Stimulated activated CD4-positive, alpha-beta T cell treated with anti-CD3 and anti-CD28 coated beads, Interleukin-15, amount 100 ng/mL, for 24 hours (primary cell): ENCODE results near the gene HMGCL.
A peak's percentile ranks its signal among the peaks of the same experiment; 100 is the strongest.
"Not testable (repeated sequence)": the region's sequence is repeated elsewhere in the genome, so short reads cannot be mapped to it uniquely, and the experiment has no call there.

ENCODE experiments used
- DNase-seq: peaks from one replicate; pipeline ENCODE4 v3.0.0-alpha.2; 2020

Gene HMGCL

DNA sequence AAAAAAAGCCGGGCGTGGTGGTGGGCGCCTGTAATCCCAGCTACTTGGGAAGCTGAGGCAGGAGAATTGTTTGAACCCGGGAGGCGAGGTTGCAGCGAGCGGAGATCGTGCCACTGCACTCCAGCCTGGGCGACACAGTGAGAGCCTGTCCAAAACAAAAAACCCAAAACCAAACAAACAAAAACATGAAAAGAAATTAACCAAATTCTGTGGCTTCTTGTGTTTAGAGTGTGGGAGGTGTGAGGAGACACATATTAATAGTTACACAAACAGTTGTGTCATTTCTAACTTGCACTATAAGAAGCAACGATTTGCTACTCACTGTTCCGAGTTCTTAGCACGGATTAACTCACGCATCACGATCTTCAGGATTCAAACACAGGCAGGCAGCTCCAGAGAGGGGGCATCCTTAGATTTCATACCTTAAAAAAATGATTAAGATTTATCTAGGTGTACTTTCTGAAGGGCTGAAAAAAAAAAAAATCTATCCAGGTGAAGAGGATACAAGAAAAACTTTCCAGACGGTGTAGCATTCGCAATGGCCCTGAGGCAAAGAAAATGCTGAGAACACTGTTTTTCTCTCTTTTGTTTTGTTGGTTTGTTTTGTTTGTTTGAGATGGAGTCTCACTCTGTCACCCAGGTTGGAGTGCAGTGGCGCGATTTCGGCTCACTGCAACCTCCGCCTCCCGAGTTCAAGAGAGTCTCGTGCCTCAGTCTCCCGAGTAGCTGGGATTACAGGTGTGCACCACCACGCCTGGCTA is 713 bp upstream of the HMGCL start:
- no peak for DNase-seq

DNA sequence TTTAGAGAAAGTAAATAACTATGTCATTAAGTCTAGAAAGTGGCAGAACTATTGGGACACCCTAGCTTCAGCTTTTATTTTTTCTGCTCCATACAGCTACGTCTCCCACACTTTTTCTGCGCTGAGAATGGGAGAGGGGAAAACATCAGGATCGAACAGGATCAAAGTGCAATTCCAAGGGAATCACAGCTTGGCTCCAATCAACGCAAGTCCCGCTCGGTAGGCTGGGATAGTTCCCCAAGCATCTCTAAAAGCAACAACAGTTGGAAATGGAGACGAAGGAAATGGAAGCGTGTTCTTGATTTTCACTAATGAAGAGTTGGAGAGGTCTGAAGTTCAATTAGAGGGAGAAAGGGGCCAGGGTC is 536 bp downstream of the HMGCL start:
- DNase-seq = no peak

DNA sequence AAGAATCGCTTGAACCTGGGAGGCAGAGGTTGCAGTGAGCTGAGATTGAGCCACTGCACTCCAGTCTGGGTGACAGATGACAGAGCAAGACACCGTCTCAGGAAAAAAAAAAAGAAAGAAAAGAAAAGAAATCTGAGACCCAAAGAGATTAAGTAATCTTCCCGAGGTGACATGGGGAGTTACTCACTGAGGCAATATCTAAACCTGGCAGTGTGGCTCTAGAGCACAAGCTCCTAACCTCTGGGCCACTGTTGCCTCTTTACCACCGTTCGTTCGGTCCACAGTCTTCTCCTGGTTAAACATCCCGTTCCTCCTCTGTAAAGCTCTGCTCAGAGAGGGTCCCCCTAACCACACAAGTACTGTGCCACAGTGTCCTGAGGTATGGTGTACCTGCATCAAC is 1.5 kb downstream of the HMGCL start:
- no peak for DNase-seq

DNA sequence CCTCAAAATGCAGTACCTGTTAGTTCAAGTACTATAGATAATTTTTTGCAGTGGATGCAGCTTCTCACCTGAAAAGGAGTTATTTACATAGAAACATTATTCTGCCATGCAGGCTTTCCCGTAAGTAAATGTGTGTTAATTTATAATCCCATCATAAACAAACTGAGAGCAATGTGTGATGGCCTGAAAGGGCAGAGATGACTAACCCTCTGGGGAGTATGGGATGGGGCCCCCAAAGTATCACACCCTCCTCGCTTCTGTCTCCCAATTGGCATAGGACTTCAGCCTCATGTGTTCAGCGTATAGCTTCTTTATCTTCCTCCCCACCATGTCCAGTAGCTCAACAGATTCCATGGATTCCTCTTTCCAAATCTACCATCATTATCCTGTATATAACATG is 7.6 kb downstream of the HMGCL start:
- DNase-seq = no peak

DNA sequence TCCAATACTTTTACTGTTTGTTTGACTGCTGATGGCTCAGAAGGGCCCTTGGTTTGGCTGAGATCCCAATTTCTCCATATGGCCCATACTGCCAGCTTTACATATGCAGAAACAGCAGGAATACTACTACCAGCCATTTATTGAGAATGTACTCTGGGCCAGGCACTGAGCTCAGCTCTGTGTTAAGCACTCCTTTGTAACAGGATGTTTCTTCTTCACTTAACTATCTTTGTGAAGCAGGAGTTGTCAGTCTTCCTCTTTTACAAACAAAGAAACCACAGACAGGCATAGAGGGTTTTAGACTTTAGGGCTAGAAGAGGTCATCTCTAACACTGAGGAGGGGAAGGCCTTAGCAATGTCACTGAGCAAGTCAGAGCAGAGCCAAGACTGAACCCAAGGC is 8.3 kb downstream of the HMGCL start:
- no peak for DNase-seq

DNA sequence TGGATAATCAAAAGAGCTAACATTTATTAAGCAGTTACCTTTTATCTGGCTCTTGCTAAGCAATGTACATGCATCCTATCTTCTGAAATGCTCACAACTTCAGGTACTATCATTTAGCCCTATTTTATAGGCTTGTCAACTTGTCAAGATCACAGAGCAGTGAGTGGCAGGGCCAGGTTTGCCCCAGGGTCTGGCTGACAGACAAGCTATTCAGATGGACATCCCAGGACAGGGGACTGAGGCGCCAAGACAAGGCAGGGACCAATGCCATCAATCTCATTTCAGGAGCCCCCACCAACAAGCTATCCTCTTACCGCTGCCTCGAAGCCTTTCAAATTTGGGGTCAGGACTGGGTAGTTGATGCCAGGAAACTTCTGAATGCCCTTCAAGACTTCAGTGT is 8.9 kb downstream of the HMGCL start:
- DNase-seq = no peak

DNA sequence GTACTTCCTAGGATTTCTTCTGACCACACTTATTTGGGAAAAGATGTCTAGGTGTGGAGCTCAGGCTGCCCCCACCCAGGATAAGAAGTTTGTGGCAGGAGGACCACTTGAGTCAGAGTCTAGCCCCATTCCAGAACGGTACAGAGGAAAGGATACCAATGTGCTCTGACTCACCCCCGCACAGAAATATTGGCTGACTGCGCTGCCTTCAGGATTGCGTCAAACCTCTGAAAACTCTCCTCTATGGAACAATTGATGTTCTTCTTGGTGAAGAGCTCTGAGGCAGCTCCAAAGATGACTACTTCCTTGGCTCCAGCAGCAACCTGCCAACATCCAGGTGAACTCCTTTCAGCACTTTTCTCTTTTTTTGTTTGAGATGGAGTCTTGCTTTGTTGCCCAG is 11.2 kb downstream of the HMGCL start:
- DNase-seq = no peak

DNA sequence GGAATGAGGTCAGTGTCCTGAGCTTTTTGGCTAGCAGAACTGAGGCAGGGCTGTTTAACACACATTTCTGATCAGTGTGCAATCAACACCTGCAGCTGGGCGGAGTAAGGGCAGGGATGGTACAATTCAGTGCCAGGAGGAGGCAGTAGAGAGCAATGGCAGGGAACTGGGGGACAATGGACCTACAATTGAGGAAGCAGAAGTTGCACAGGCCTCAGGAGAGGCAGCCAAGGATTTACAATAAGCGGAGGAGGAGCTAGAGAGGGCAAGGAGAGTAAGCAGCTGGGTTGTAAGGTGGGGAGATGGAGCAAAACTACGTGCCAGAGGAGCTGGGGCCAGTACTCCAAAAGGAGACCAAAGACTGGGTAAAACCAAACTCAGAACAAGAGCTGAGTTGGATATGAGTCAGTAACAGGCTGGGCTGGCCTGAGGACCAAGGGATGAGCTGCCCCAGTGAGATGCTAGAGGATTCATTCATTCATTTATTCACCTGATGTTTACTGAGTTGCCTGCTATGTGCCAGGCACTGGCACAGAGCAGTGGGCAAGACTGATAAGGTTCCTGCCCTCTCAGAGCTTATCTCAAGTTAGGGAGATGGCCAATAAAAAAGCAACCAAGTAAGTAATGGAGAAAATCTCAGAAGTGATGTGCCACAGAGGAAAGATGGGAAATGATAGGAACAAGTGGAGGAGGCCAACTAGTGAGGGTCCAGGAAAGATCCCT is 14.2 kb downstream of the HMGCL start:
- peak; percentile 66 for DNase-seq

DNA sequence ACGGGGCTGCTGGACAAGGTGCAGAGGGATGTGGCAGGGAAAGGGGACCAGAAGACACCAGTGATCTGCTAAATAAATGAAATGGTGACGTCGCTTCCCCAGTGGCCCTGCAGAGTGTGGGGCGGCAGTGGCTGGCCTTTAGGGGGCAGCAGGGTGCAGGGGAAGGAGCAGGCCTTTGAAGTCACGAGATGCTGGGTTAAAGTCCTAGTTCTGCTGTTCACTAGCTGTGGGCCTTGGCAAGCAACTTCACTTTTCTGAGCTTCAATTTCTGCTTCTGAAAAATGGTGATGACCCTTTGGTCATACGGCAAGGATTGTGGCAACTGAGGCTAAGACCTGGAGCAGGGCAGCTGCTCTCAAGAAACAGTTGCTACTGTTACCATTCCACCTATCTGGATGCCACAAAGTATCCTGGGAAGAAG is 15.5 kb downstream of the HMGCL start:
- peak; percentile 88 for DNase-seq

DNA sequence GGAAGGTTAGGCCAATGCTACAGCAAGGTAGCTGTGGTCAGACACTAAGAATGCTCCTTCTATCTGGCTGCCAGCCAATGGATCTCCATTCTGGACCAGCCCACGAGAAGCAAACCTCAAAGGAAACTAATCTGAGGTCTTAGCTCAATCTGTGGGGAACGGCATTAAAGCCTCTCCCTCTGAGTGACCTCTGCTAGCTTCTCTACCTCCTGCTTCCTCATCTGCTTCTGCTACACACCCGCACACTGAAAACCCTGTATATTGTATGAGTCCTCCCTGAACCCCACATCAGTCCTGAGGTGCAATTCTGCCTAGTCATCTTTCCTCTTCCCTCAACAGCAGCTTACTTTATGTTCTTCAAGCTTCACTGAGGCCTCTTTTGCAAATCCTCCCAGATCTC is 17.8 kb downstream of the HMGCL start:
- no peak for DNase-seq

DNA sequence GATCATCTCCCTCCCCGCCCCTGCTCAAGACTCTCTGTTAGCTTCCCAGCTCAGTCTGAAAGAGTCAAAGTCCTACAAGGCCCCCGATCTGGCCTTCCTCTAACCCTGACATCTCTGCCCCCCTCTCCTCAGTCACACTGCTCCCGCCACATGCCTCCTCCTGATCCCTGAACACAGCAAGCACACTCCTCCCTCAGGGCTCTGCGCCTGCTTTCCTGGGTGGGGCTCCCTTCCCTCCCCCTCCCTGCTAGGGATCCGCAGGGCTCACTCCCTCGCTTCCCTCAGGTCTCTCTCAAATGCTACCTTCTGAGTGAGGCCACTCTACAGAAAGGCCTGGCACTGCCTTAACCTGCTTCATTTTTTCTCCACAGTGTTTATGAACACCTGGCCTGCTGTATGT is 18.9 kb downstream of the HMGCL start:
- DNase-seq = no peak

DNA sequence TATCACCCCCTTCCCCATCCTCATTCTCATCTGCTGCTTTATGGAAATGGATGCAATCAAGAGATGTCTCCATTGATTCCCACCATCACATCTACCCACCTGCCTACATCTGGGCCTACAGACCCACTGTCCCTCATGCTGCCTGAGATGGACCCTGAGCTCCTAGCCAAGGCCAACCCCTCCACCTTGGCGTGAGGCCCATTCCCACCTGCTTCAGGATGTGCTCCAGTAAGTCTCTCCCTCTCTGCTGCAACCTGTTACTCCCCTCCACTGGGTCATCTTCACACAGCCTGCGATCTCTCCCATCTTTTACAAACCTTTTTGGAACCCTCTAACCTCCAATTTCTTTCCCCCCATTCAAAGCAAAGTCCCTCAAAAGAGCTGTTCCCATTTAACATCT is 20.2 kb downstream of the HMGCL start:
- no peak for DNase-seq

DNA sequence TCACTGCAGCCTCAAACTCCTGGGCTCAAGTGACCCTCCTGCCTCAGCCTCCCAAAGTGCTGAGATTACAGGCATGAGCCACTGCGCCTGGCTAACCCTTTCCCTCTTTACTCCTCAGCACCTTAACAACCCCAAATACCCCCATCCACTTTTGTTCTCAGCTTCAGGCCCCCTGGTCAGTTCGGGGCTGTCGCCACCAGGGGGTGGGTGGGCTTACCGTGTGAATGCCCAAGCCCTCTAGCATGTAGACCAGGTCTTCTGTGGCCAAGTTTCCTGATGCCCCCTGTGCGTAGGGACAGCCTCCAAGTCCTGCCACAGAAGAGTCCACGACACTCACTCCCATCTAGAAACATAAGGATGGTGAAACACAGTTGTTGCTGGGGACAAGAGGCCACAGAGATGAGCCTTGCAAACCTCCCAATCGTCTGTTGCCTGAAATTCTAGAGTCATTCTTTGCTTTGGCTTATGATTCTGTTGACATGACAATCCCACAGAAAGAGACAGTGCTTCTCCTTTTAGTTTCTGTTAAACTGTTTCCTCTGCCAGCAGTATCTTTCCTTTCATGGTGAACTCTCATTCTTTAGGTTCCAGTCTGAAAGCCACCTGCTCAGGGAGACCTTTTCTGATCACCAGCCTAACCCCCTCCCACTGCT is 20.9 kb downstream of the HMGCL start:
- no peak for DNase-seq

DNA sequence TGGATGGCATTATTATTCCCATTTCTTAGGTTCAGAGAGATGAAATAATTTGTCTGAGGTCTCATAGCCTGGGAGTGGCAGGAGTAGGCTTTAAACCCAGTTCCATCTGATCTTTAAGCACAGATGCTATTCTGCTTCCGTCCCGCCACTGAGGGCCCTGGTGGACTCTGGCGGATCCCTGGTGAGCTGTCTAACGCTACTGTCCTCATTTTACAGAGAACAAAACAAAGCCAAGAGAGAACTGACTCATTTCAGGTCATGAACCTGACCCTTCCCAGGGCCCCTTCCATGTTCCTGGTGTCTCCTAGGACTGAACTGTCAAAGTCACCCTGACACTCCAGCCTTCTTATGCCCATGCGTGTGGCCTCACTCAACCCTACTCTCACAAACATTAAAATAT is 21.6 kb downstream of the HMGCL start:
- no peak for DNase-seq

DNA sequence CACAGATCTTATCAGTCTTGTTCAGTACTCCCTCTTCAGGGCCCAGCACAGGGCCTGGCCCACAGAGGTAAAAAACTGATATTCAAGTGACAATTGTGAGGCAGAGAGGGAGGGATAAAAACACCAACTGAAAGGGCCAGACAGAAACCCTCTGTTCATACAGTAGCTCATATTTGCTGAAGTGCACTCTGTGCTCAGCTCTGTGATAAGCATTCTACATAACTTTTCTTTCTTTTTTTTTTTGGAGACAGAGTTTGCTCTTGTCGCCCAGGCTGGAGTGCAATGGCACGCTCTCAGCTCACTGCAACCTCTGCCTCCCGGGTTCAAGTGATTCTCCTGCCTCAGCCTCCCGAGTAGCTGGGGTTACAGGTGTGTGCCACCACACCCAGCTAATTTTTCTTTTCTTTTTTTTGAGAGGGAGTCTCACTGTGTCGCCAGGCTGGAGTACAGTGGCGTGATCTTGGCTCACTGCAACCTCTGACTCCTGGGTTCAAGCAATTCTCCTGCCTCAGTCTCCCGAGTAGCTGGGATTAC is 22.4 kb downstream of the HMGCL start:
- DNase-seq = not testable (repeated sequence)

DNA sequence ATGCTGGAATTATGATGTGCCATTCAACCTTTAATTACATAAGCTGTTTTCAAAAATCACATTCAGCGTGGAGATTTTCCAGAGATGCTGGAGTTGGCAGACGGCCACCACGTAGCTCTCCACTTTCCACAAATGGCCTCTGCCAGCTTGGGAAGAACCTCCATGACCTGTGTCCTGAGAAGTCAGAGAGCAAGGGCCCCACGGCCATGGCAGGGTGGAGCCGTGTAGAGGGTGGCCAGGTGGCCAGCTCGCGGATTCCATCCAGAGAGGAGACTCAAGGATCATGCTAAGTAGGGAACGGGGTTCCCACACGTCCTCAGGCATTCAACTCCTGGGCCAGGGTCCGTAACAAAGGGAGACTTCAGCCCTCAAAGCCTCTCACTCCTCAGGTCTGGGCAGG is 23.4 kb downstream of the HMGCL start:
- no peak for DNase-seq

DNA sequence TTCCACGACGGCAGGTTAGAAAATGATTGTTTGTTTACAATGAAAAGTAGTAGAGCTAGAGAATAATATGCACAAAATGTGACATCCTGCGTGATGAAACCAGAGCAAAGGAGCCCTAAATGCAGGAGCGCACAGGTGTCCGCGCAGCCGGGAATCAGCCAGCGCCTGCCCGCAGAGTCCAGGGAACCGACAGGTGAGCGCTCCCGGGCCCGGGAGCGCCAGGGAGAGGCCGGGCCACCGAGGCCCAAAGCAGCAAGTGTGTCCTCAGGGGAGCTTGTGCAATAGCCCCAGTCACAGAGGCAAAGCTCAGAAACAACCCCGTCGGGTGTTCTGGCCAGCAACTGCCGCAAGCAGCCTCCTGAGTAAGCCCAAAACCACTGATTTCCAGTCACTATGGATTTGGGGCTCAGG is 23.9 kb downstream of the HMGCL start:
- DNase-seq = no peak

DNA sequence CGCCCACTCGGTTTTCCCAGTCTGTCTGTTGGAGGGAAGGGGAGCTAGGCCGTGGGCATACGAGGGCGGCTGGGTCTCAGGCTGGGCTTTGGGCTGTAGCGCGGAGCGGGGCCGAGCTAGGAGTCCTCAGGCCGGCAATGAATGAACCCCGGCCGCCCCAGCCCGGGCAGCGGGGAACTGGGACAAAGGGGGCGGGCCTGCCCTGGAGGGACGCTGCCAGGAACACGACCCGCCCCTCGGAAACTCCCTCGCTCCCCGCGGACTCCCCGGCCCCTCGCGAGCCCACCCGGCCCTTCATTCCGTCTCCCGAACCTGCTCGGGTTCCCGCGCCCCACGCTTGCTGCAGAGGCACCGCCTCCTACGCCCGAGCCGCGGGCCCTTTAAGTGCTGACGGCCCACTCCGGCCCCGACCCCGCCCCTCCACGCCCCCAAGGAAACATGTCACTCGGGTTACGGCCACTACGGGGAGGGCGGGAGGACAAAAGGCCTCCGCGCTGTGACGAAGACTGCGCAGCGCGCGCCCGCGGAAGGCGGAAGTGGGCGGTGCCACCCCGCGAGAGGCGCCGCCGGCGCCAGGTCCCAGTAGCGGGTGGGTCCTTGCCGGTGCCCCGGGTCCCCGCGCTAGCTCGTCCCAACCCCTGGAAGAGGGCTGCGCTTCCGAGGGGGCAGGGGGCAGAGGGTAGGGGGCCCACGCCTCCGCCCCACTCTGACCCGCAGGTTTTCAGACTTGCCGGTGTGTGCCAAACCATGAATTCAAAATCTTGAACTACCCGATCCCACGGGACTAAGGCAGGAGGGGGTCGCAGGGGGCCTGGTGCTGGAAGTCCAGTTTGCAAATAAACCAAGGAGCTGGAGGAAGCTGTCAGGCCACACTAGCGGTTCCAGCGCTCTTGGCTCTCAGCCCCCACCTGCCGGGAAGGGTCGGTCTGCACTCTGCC is 24.6 kb downstream of the HMGCL start, which contains the start of gene GALE:
TSS of gene GALE (minus strand) at position 355 of the 938 bp plus-strand sequence. CDS start 1,747 bp downstream, outside the sequence.
- peak; percentile 99 for DNase-seq

DNA sequence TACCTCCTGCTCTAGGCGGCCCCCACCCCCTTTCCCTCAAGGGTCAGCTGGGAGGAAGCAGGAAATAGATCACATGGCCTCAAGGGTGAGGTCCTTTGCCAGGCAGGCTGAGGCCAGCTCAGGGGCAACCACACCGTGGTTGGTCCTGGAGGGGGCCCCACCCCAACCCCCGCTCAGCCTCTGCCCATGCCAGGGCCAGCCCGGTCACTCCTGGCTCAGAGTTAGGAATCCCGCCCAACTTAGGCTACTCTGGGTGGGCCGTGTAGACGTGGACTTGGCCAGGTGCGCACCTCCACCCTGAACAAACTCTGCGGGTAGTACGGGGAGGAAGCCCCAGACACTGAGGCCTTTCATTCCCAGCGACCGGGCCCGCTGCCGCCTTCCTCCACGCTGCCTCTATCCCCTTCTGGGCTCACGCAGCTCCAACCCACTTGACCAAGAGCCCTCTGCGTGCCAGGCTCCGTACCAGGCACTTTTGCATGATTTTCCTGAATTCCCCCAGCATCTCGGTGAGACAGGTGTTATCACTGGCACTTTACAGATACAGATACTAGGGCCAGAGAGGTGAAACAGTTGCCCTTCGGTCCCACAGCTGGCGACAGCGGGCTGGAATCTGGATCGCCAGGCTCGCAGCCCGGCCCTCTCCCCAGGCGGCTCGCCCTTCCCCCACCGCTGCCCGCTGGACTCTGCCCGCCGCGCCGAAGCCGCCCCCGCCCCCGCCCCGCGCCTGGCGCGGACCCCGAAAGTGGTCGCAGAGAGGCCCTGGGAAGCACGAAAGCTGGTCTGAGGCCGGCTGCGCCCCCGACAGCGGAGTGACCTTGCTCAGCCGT is 25.4 kb downstream of the HMGCL start:
- peak; percentile 57 for DNase-seq

DNA sequence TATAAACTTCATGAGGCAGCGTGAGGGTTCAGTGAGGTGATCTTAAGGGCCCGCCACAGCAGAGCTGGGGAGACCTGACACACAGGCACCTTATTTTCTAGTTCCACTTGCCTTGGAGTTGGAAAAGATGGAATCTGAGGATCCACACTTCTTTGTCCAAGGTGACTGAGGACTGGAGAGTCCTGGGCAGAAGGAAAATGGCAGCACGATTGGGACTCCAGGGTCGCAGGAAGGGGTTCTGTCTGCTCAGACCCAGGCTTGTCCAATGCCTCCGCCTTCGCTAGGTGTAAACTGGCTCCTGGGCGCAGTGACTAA is 26.0 kb downstream of the HMGCL start:
- no peak for DNase-seq

DNA sequence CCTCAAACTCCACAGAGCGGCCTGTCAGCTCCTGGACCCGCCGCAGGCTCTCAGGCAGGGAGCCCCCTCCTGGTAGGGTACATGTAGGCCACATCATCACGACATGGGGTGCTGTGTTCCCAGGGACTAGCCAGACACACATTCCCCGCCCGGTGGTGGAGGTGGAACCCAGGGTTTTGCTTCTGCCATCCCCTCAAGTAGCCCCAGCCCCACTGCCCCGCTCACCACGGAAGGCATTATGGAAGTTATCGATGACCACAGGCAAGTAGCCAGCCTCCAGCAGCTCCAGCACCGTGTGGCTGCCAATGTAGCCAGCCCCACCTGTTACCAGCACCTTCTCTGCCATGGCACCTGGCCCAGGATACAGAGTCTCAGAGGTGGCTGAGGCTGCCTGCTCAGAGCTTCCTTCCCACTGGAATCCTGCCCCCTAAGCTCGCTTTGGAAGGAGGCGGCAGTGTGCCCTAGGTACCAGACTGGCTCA is 26.5 kb downstream of the HMGCL start:
- no peak for DNase-seq
